ENCODE measurements around the gene AARS1.
A peak's percentile ranks its signal among the peaks of the same experiment; 100 is the strongest.
"Not testable (repeated sequence)": the region's sequence is repeated elsewhere in the genome, so short reads cannot be mapped to it uniquely, and the experiment has no call there.

Gene AARS1

DNA sequence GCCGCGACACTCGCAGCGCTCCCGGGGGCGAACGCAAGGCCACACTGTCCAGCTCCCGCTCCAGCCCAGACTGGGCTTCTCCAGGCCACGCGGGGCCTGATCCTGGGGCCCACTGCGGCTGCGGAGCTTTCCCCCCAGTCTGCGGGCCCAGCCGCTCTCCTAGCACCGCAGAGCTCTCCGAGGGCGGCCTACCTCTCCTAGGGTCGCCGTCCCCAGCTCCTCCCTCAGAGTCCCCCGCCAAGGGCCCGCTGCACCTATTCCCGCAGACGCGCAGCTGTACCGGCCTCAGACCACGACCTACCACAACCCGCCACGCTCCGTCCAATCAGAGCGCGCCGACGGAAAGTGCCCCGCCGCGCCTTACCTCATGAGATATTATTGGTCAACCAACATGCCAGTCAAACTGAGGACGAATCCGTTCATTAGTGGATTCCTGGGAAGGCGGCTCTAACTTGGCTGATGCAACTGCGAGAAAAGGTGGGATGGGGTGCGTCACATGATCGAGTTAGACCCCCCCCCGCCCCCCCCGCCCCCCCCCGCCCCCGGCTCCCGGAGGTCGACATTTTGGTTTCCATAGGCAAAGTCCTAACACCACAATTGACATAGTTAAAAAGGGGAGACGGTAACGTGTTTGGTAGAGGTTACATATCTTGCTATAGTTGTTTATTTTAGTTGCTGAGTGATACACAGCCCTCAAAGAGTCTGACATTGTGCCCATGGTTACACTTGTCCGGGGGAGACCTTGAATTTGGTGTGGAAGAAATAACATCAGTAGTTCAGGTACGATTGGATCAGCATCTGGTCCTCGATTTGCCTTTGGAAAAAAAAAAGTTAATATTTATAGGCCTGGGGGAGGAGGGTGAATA, at the start of gene AARS1:
Gene AARS1, minus strand, starts transcription at position 278 of the 866 bp plus-strand sequence. CDS start 6,743 bp downstream, outside the sequence.
- DNase-seq (ENCODE audit: low read depth) = peak; percentile 99

DNA sequence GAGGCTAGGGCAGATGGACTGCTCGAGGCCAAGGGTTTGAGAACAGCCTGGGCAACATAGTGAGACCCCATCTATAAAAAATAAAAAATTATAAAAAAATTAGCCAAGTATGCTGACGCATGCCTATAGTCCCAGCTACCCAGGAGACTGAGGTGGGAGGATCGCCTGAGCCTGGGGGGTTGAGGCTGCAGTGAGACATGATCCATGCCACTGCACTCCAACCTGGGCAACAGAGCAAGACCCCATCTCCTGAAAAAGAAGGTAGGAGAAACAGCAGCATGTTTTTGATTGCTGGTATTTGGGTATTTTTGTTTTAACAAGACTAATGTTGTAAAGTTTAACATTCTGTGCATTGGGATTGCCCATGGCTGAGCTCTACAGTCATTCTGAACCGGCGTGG, 48.5 kb upstream of the AARS1 start:
- no peak for DNase-seq (ENCODE audit: low read depth)

DNA sequence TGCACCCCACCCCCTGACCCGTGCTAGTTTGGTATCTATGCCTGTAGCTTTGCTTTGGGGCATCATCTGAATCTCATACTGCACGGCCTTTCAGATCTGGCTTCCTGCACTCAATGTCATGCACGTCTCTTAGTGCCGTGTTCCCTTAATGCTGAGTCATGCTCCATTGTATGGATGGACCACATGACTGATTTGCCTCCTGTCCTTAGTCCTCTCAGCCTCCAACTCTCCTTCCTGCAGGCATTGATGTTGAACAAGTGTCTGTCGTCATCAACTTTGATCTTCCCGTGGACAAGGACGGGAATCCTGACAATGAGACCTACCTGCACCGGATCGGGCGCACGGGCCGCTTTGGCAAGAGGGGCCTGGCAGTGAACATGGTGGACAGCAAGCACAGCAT, 43.4 kb upstream of the AARS1 start:
- DNase-seq (ENCODE audit: low read depth) = not testable (repeated sequence)

DNA sequence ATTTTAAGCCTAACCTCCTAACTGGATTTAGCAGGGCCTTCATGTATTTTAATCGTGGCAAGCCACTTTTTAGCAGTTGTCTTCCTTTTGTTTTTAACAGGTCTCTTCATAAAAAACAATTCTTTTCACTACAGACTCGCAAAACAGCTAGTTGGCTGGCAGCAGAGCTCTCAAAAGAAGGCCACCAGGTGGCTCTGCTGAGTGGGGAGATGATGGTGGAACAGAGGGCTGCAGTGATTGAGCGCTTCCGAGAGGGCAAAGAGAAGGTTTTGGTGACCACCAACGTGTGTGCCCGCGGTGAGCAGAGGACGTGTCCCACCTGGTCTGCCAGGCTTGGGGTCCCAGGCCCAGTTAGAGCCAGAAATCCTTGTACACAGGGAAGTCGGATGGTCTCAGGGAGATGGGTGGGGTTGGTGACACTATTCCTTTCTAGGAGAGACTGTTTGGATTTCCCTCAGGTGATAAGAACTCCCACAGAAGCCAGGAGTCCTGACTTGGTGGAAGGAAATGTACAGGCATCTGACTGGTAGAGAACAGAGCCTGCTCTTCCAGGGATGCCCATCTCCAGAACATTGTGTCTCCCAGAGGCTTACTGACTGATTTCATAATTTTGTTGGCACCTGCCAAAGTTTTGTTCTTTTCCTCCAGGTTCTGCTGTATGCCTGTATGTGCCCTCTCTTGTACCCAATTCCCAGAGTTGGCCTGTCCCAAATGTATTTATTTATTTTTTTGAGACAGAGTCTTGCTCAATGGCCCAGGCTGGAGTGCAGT, 42.5 kb upstream of the AARS1 start:
- DNase-seq (ENCODE audit: low read depth) = no peak

DNA sequence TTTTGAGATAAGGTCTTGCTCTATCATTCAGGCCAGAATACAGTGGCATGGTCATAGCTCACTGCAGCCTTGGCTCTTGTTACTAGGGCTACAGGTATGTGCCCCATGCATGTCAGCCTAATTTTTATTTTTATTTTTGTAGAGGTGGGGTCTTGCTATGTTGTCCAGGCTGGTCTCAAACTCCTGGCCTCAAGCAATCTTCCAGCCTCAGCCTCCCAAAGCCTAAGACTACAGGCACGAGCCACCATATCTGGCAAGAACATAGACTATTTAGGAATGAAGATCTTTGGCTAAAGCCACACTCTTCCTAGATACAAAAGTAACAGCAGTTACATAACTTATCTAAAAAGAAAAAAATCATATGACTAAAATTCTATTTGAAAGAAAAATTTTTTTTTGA, 41.8 kb upstream of the AARS1 start:
- no peak for DNase-seq (ENCODE audit: low read depth)

DNA sequence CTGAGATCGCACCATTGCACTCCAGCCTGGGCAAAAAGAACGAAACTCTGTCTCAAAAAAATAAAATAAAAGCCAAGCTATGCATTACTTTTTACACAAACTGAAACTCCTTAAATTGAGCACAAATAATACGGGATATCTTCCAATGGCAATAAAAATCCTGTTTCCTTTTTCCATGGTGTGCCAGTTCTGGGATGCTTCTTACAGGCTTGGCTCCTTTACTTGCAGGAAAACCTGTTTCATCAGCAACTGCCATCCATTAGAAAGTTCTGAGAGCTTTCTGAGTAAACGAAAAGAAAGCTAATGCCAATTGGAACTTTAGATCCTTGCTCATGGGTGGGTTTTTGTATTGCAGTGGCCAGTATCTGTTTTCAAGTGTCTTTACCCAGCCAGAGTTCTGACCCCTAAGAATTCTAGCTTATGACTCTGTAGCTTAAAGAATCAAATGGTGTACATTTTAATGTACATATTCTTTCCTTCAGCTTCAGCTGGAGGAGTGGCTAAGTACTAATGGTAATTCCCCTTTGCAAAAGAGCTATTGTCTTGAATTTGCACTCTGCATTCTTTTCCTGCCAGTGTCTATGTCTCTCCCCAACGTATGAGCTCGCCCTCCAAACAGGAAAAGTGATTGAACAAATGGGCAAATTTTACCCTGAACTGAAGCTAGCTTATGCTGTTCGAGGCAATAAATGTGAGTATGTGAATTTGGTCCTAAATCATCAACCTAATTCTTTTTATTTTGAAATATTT, 35.9 kb upstream of the AARS1 start:
- no peak for DNase-seq (ENCODE audit: low read depth)

DNA sequence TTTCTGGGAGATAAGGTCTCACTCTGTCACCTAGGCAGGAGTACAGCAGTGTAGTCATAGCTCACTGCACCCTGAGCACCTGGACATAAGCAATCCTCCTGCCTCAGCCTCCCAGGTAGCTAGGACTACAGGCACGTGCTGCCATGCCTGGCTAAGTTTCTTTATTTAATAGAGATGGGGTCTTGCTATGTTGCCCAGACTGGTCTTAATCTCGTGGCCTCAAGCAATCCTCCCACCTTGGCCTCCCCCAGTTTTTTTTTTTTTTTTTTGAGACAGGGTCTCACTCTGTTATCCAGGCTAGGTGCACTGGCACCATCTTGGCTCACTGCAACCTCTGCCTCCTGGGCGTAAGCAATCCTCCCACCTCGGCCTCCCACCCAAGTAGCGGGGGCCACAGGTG, 30.8 kb upstream of the AARS1 start:
- no peak for DNase-seq (ENCODE audit: low read depth)

DNA sequence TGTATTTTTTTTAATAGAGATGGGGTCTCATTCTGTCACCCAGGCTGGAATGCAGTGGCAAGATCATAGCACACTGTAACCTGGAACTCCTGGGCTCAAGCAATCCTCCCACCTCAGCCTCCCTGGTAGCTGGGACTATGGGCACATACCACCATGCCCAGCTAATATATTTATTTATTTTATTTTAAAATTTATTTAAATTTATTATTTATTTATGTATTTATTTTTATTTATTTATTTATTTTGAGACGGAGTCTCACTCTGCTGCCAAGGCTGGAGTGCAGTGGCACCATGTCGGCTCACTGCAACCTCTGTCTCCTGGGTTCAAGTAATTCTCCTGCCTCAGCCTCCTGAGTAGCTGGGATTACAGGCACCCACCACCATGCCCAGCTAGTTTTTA, 18.4 kb upstream of the AARS1 start:
- not testable (repeated sequence) for DNase-seq (ENCODE audit: low read depth)

DNA sequence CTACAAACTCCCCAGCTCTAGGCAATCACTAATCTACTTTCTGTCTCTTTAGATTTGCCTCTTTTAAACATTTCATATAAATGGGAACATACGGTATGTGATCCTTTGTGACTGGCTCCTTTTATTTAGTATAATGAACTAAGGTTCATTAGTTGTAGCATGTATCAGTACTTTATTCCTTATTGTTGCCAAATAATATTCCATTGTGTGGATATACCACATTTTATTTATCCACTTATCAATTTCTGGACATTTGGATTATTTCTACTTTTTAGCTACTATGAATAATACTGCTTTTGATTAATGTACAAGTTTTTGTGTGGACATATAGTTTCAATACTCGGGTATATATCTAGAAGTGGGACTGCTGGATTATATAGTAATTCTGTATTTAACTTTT, 17.6 kb upstream of the AARS1 start:
- no peak for DNase-seq (ENCODE audit: low read depth)

DNA sequence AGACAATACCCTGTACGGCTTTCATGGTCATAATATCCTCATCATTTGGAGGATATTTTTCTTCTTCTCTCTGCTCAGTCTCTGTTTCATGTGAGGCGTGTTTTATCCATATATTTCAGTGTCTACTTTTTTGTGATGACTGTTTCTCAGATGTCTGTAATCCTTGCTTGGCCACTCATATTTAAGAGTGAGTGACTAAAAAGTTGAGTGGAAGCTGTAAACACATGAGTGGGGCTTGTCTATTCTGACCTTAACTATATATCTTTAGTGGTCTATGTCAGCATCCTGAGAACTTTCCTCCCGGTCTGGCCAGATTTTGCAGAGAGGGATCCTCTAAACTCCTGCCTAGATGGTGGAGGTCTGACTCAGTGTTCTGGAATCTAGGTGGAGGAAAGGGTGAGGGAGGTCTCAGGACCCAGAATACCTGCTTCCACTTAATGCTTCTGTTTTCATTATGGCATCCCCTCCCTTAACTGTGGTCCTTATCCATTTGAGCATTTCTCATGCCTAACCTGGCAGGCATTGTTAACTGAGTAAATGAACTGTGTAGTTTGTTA, 15.7 kb upstream of the AARS1 start:
- DNase-seq (ENCODE audit: low read depth) = no peak

DNA sequence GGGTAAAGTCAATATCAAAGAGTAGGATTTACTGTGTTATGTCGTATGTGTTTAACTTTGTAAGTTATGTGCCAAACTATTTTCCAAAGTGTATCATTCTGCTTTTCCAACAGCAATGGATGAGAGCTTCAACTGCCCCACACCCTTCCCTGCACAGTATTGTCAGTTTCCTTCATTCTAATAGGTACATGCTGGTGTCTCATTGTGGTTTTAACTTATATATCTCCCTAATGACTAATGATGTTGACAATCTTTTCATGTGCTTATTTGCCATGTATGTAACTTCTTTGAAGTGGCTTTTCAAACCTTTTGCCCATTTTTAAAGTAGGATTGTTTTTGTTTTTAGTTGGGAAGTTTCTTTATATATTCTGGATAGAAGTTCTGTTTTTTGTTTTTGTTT, 13.4 kb upstream of the AARS1 start:
- DNase-seq (ENCODE audit: low read depth) = no peak

DNA sequence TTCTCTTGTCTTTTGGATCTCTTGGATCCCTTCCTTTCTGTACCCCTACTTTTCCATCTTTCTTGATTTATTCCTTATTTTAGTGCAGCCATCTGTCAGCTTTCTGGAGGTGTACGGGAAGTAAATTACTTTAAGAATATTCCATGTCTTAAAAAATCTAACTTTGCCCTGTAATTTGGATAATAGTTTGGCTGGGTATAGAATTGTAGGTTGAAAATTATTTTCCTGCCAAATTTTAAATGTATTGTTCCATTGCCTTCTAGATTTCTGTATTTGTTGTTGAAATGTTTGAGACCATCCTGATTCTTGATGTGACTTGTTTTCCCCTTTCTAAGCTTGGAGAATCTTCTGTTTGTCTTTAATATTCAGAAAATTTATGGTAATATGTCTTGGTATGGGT, 11.8 kb upstream of the AARS1 start:
- no peak for DNase-seq (ENCODE audit: low read depth)

DNA sequence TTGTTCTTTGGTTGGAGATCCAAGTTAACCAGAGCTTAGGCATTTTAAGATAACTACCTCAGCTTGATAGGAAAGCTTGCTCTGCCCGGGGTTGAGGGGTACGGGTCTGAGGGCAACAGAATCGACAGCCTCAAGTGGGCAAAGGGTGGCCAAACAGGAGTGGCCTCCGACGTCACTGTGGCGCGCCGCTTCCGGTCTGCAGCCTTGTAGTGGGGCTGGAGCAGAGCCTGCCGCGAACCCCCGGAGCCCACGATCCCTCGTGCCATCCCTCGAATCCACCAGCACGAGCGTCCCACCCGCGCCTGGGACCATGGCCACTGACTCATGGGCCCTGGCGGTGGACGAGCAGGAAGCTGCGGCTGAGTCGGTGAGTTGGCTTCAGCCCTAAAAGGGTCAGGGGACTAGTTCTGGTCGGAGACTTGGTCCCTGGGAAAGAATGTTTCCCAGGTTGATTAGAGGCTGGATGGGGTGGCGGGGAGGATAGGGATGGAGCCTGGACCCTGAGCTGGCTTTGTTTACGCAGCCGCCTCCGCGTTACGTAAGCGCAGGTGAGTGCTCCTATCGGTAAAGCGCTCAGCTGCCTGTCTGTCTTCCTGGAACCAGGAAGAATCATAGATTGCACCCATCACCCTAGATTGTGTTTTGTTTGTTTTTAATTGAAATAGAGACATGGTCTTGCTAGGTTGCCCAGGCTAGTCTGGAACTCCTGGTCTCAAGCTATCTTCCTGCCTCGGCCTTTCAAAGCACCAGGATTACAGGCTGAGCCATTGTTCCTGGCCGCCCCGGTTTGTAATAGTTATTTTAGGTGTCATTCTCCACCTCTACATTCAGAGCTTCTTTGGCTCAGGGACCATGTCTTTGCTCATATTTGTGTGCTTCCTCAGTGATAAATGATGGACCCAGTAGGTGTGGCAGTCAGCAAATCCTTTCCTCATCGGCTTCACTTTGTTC, 10.0 kb upstream of the AARS1 start, which contains the start of gene DDX19B:
Gene DDX19B, plus strand, starts transcription at position 199 of the 951 bp plus-strand sequence. Its CDS starts 112 bp downstream, at position 311.
- DNase-seq (ENCODE audit: low read depth) = peak; percentile 30

DNA sequence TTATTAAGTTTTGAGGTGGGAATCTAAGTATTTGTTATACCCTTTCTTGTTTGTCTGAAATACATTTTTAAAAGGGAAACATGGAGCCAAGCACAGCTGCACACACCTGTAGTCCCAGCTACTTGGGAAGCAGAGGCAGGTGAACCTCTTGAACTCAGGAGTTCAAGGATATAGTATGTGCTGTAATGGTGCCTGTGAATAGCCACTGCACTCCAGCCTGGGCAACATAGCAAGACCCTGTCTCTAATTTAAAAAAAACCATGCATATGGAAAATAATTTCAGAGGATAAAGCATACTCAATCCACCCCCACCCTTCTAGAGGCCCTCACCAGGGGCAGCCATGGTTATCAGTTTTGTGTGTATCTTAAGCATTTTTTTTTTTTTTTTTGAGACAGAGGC, 6.3 kb upstream of the AARS1 start:
- no peak for DNase-seq (ENCODE audit: low read depth)

DNA sequence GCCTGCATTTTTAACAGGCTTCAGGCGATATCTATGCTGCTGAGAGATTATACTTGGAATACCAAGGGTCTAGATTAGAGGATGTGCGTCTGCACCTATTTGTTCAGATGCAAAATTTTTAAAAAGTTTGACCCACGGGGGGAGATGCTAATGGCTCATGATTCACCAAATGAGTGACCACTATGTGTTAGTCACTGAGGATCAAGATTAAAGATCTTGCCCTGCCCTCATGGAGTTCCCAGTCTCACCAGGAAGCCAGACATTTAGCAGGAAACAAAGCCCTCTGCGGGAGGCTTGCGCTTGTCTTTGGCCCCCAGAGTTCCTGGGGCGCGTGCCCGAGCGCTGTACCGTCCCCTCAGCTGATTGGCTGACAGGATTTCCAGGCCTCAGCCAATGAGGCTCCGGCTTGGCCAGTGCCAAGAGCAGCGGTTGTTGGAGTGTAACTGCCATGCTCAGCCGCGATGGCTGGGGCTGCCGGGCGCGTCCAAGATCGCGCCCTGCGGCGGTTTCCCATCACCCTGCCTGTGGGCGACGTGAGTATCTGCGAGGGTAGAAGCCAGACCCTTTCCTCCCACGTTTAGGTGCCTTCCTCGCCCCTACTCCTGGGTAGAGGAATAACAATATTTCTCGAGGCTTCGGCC, 5.2 kb upstream of the AARS1 start:
- no peak for DNase-seq (ENCODE audit: low read depth)

DNA sequence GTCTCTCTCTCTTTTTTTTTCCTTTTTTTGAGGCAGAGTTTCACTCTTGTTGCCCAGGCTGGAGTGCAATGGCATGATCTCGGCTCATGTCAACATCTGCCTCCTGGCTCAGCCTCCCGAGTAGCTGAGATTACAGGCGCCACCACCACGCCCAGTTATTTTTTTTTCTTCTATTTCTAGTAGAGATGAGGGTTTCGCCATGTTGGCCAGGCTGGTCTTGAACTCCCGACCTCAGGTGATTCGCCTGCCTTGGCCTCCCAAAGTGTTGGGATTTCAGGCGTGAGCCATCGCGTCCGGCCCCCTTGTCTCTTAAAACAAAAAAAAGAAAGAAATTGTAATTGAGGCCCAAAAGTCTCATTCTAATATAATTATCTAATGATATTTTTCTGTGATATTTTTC, 2.8 kb upstream of the AARS1 start:
- DNase-seq (ENCODE audit: low read depth) = not testable (repeated sequence)

DNA sequence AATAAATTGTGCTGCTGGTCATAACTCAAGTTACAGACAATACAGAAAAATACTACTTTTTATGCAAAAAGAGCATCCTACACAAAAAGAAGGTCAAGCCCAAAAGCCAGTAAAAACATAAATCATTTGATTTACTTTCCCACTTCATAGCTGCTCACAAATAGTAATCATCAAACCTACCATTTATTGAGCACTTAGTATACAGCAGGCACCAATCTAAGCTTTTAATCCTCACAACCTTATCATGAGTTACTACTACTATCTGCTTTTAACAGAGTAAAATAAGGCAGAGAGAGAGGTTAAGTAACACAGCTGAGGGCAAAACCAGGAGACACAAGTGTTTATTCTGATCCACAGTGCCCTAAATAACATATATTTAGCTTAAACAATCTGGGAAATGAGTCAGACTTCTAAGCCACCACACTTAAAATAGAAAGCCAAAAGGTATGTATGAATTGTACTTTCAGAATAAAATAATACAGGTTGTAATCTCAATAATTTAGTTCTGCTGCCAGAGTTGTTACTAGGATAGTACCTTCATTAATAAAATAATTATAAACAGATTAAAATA, 1.7 kb upstream of the AARS1 start:
- DNase-seq (ENCODE audit: low read depth) = no peak

DNA sequence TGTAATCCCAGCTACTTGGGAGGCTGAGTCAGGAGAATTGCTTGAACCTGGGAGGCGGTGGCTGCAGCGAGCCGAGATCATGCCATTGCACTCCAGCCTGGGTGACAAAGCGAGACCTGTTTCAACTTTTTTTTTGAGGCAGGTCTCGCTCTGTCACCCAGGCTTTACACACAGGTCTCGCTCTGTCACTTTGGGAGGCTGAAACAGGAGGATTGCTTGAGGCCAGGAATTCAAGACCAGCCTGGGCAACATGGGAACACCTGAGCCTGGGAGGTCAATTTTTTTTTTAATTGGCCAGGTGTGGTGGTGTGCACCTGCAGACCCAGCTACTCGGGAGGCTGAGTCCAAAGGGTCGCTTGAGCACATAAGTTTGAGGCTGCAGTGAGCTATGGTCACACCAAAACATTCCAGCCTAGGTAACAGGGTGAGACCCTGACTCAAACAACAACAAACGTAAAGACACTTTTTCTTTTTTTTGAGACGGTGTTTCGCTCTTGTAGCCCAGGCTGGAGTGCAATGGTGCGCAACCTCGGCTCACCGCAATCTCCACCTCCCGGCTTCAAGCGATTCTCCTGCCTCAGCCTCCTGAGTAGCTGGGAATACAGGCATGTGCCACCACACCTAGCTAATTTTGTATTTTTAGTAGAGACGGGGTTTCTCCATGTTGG, 1.9 kb downstream of the AARS1 start:
- DNase-seq (ENCODE audit: low read depth) = not testable (repeated sequence)

DNA sequence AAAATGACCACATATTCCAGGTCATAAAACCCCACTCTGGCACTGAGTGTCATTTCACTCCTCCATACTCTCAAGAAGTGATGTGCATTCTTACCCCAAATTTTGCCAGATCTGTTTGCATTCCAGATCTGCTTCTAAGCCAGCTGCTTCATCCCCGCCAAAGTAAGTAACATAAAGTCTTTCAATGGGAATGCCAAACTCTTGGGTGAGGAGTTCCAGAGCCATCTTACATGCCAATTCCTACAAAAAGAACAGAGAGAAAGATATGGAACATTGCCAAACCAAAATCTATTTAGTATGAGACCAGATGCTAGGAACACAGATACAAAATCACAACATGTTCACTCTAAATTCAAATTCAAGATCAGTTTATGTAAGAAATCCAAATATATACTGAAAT, 12.9 kb downstream of the AARS1 start:
- no peak for DNase-seq (ENCODE audit: low read depth)

DNA sequence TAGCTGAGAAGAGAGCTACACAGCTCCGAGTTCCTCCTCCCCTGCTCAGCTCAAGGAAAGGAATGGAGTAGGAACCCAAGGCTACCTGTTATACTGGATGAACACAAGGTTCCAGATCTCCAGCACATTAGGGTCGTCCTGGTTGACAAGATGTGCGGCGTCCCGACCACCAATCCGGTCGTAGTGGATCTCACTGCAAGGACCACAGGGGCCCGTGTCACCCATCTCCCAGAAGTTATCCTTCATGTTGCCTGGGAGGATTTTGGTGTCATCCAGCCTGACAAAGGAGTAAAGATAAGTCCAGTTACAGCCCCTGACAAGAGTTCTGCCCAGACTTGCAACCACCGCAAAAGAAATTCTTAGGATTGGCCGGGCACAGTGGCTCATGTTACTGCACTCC, 17.6 kb downstream of the AARS1 start:
- DNase-seq (ENCODE audit: low read depth) = no peak

All from fibroblast of the conjunctiva (primary cell).